ENCODE data around the gene TRAF6.

Gene TRAF6

GRCh38 chr11:36459046-36459445 is 51.0 kb downstream of the TRAF6 start:
- no peak for DNase-seq

GRCh38 chr11:36458129-36458915 is 51.8 kb downstream of the TRAF6 start:
- no peak for DNase-seq

- DNase-seq: no peak
Measured at GRCh38 chr11:36456156-36456555, 53.9 kb downstream of the TRAF6 start.

GRCh38 chr11:36455658-36456111 is 54.4 kb downstream of the TRAF6 start:
- DNase-seq: peak in 38 of 56 donors; percentile 13 to 62 (median 38)

- peak in 29 of 56 donors; percentile 14 to 78 (median 35) for DNase-seq
Measured at GRCh38 chr11:36454941-36455631, 55.0 kb downstream of the TRAF6 start.

- DNase-seq: no peak
Measured at GRCh38 chr11:36454551-36454940, 55.5 kb downstream of the TRAF6 start.

GRCh38 chr11:36453678-36454077 is 56.4 kb downstream of the TRAF6 start:
- DNase-seq: no peak

GRCh38 chr11:36452961-36453360 is 57.1 kb downstream of the TRAF6 start:
- no peak for DNase-seq

GRCh38 chr11:36452236-36452940 is 57.7 kb downstream of the TRAF6 start:
- DNase-seq: peak in 2 of 56 donors; percentile 11 to 12

- no peak for DNase-seq
Measured at GRCh38 chr11:36451681-36452080, 58.4 kb downstream of the TRAF6 start.

- DNase-seq: no peak
Measured at GRCh38 chr11:36451045-36451444, 59.0 kb downstream of the TRAF6 start.

- DNase-seq: no peak
Measured at GRCh38 chr11:36450110-36450572, 59.9 kb downstream of the TRAF6 start.

GRCh38 chr11:36449561-36450096 is 60.4 kb downstream of the TRAF6 start:
- no peak for DNase-seq

GRCh38 chr11:36447947-36448346 is 62.1 kb downstream of the TRAF6 start:
- DNase-seq: no peak

GRCh38 chr11:36447514-36447913 is 62.6 kb downstream of the TRAF6 start:
- DNase-seq: no peak

- DNase-seq: no peak
Measured at GRCh38 chr11:36446135-36446534, 63.9 kb downstream of the TRAF6 start.

- no peak for DNase-seq
Measured at GRCh38 chr11:36443661-36444060, 66.4 kb downstream of the TRAF6 start.

GRCh38 chr11:36441610-36442208 is 68.4 kb downstream of the TRAF6 start:
- no peak for DNase-seq

GRCh38 chr11:36438126-36438525 is 71.9 kb downstream of the TRAF6 start:
- no peak for DNase-seq

GRCh38 chr11:36437413-36437812 is 72.7 kb downstream of the TRAF6 start:
- no peak for DNase-seq
